ENCODE data around the gene ATP2A2. TPM values are rescaled to one million over a fixed set of nuclear protein-coding genes. Genes with fewer than 3 reads are reported as not detected.

Gene ATP2A2
- total RNA-seq, 1 experiment from 2014 or later: 437 TPM

GRCh38 chr12:110245369-110245772 lies 35.7 kb upstream of the ATP2A2 start:
- peaks cover 18% of the 10 kb centered on the region for H3K36me3 Mint-ChIP-seq (ENCODE audit: insufficient read depth, unreplicated experiment)
- TF ChIP-seq CTCF (IDR thresholded peaks at IDR 0.05; ENCODE audit: unreplicated experiment): no peak
- no peak overlapping the region for H3K4me3 Mint-ChIP-seq (ENCODE audit: low read depth, unreplicated experiment)
- no peaks in the 10 kb centered on the region for H3K9me3 Mint-ChIP-seq (ENCODE audit: low read depth, unreplicated experiment)
- intact Hi-C loops (cut with micrococcal nuclease; ENCODE audit: unreplicated experiment): loop anchor here (1.0 kb wide), 1 partner anchor 145 kb away; no protein-coding TSS in a partner anchor
- peaks cover 49% of the 10 kb centered on the region for H3K4me1 Mint-ChIP-seq (ENCODE audit: low read depth, unreplicated experiment)
- no peaks in the 10 kb centered on the region for H3K27me3 Mint-ChIP-seq (ENCODE audit: unreplicated experiment)
- CTCF ChIA-PET: interaction anchor here (0.7 kb wide), 1 partner anchor 1198 kb away, joined by 3 read pairs; no protein-coding TSS in a partner anchor
- H3K27ac Mint-ChIP-seq (ENCODE audit: unreplicated experiment): peak overlapping the region; percentile 7
- BruUV-seq (replicated peaks): no TSS peak
- DNase-seq: peak; percentile 49

GRCh38 chr12:110246636-110247339 lies 34.3 kb upstream of the ATP2A2 start:
- TF ChIP-seq CTCF (IDR thresholded peaks at IDR 0.05; ENCODE audit: unreplicated experiment): no peak
- peaks cover 55% of the 10 kb centered on the region for H3K4me1 Mint-ChIP-seq (ENCODE audit: low read depth, unreplicated experiment)
- H3K27me3 Mint-ChIP-seq (ENCODE audit: unreplicated experiment): no peaks in the 10 kb centered on the region
- peak overlapping the region; percentile 62 for H3K4me3 Mint-ChIP-seq (ENCODE audit: low read depth, unreplicated experiment)
- peaks cover 18% of the 10 kb centered on the region for H3K36me3 Mint-ChIP-seq (ENCODE audit: insufficient read depth, unreplicated experiment)
- intact Hi-C loops (cut with micrococcal nuclease; ENCODE audit: unreplicated experiment): loop anchor here (1.0 to 2.0 kb wide), 3 partner anchors 62 to 99 kb away; no protein-coding TSS in a partner anchor
- no peaks in the 10 kb centered on the region for H3K9me3 Mint-ChIP-seq (ENCODE audit: low read depth, unreplicated experiment)
- peak overlapping the region; percentile 95 for H3K27ac Mint-ChIP-seq (ENCODE audit: unreplicated experiment)
- DNase-seq: no peak
- BruUV-seq (replicated peaks): no TSS peak
- CTCF ChIA-PET: interaction anchor here (1.1 to 1.7 kb wide), 5 partner anchors 14 to 37 kb away, joined by 4 to 9 read pairs (median 6); partner anchors contain the start of gene ATP2A2

GRCh38 chr12:110247340-110248095 lies 33.5 kb upstream of the ATP2A2 start:
- H3K36me3 Mint-ChIP-seq (ENCODE audit: insufficient read depth, unreplicated experiment): peaks cover 18% of the 10 kb centered on the region
- peaks cover 55% of the 10 kb centered on the region for H3K4me1 Mint-ChIP-seq (ENCODE audit: low read depth, unreplicated experiment)
- CTCF ChIA-PET: interaction anchor here (0.6 to 1.7 kb wide), 9 partner anchors 14 to 287 kb away, joined by 3 to 9 read pairs (median 4); partner anchors contain the start of gene ATP2A2
- TSS peak; percentile 77 for BruUV-seq (replicated peaks)
- no peak for TF ChIP-seq CTCF (IDR thresholded peaks at IDR 0.05; ENCODE audit: unreplicated experiment)
- peak overlapping the region; percentile 62 for H3K4me3 Mint-ChIP-seq (ENCODE audit: low read depth, unreplicated experiment)
- H3K27ac Mint-ChIP-seq (ENCODE audit: unreplicated experiment): peak overlapping the region; percentile 95
- no peaks in the 10 kb centered on the region for H3K27me3 Mint-ChIP-seq (ENCODE audit: unreplicated experiment)
- H3K9me3 Mint-ChIP-seq (ENCODE audit: low read depth, unreplicated experiment): no peaks in the 10 kb centered on the region
- DNase-seq: peak; percentile 82
- intact Hi-C loops (cut with micrococcal nuclease; ENCODE audit: unreplicated experiment): loop anchor here (1.0 to 2.0 kb wide), 4 partner anchors 33 to 98 kb away; partner anchors contain the start of gene ATP2A2

- CTCF ChIA-PET: interaction anchor here (0.9 to 1.7 kb wide), 8 partner anchors 15 to 36 kb away, joined by 3 to 9 read pairs (median 4); partner anchors contain the start of gene ATP2A2
- Mint-ChIP-seq H3K9me3 (ENCODE audit: low read depth, unreplicated experiment) (no peaks in the 10 kb centered on the region), H3K36me3 (ENCODE audit: insufficient read depth, unreplicated experiment) (peaks cover 18% of the 10 kb centered on the region), H3K27ac (ENCODE audit: unreplicated experiment) (peak overlapping the region; percentile 95), H3K27me3 (ENCODE audit: unreplicated experiment) (no peaks in the 10 kb centered on the region), H3K4me3 (ENCODE audit: low read depth, unreplicated experiment) (peak overlapping the region; percentile 62), H3K4me1 (ENCODE audit: low read depth, unreplicated experiment) (peaks cover 55% of the 10 kb centered on the region)
- no peak for TF ChIP-seq CTCF (IDR thresholded peaks at IDR 0.05; ENCODE audit: unreplicated experiment)
- BruUV-seq (replicated peaks): no TSS peak
- DNase-seq: peak; percentile 54
- intact Hi-C loops (cut with micrococcal nuclease; ENCODE audit: unreplicated experiment): loop anchor here (2.0 kb wide), 1 partner anchor 33 kb away; the partner anchor contains the start of gene ATP2A2
Observed at GRCh38 chr12:110248096-110248447, 33.0 kb upstream of the ATP2A2 start.

Data from Calu3 (cell line).